GM19328 (cell line): Measurements from ENCODE around the gene AVPR1B.
"Not testable (repeated sequence)": the region's sequence is repeated elsewhere in the genome, so short reads cannot be mapped to it uniquely, and the experiment has no call there.

Source experiments
- ATAC-seq: cut with Tn5 transposase; IDR thresholded peaks from one replicate; pipeline ENCODE4 v1.9.1; 2021; ENCODE audit warnings: mild to moderate bottlenecking, moderate library complexity; ENCODE audit not compliant: unreplicated experiment

The AVPR1B gene

DNA sequence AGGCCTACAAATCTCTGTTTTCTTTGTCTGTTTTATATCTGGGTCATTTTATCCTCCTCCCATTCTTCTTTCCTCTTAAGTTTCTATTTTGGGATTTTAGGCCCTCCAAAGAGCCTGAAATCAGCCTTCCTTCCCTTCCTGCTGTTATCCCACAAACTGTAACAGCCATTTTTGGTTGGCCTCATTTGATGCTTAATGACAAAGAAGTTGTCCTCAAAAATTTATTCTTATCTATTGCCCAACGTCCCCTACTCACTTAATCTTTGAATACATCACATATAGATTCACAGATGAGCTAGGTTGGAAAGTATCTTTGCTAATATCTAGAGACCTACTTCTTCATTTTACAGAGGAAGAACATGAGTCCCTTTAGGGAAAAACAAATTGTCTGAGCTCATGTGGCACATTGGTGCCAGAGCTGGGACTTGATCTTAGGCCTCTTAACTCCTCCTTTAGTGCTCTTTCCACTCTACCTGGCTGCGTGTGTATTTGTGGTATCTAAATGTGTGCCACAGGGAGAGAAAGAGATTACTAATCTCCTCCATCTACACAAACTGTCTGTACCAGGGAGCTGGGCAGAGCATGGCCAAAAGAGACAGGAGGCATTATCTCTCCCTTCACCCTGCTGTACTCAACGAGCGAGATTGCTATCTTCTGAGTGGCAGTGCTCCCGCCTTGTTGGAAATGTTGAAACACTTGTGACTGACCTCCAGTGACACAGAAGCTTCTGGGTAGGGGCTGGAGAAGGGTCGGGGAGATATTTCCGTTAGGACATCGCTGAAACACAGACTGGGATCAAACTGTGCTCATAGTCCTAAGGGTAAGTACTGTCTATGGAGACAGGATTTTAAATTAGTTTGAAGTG lies 34.1 kb downstream of the AVPR1B start:
- ATAC-seq = no peak

DNA sequence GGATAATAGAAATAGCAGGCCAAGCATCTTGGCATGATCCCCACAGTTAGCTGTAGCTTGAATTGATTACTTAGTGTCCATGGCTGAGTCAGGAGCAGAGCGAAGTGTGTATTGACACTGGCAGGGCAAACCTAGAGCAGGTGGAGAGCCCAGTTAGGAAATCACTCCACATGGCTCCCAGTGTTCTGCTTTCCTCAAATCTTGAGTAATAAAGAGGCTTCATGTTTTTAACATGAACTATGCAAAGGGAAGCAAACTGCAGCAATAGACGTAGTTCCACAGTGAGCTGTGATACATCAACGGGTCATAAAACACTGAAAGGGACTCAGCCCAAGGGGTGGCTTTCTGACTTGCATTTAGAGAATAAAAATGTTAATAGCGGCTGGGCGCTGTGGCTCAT lies 35.3 kb downstream of the AVPR1B start:
- ATAC-seq = no peak

DNA sequence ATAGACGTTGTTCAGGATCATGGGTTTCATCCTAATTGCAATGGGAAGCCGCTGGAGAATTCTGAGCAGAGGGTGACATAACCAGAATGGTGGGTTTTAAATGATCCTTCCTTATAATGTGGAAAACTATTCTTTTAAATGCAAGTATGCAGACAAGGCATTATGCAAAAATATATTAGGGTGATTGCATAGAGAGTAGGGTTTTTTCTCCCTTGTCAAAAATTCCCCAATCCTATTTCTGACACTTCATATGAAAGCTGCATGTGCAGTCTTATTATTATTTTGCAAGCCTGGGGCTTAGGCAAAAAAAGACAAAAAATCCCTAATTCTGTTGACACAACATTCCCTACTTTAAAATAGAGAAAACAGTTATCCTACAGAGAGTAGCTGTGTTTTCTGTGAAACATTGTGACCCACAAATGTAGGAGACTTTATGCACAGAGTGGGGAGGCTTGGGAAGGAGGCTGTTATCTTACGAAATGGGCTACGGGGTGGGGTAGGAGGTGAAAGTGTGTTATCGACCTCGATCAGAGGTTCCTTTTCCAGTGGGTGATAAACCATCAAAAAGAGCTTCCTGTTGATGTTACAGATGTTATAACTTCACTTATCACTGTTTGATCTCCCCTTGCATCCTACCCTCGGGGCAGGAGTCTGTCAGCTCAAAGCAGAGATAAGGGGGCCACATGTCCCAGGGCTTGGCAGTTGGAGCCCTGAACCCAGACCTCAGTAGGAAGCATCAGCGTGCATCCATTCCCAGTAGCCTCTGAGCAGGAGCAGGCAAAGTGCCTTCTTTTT lies 37.0 kb downstream of the AVPR1B start:
- ATAC-seq = no peak

DNA sequence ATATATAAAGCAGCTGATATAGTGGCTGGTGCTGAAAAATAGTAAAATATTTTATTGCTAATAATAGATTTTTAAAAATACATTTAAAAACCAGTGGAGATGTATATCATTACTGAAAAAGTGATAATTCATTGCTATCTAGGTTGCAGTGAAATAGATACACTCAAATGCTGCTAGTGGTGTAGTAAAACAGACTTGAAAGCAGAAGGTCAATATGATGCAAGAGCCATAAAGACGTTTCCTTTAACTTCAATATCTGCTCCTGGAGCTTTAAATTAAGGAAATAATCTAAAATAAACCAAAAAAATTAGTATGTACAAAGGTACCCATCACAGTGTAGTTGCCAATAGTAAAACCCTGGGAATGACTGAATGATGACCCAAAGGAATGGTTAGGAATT lies 38.1 kb downstream of the AVPR1B start:
- no peak for ATAC-seq

DNA sequence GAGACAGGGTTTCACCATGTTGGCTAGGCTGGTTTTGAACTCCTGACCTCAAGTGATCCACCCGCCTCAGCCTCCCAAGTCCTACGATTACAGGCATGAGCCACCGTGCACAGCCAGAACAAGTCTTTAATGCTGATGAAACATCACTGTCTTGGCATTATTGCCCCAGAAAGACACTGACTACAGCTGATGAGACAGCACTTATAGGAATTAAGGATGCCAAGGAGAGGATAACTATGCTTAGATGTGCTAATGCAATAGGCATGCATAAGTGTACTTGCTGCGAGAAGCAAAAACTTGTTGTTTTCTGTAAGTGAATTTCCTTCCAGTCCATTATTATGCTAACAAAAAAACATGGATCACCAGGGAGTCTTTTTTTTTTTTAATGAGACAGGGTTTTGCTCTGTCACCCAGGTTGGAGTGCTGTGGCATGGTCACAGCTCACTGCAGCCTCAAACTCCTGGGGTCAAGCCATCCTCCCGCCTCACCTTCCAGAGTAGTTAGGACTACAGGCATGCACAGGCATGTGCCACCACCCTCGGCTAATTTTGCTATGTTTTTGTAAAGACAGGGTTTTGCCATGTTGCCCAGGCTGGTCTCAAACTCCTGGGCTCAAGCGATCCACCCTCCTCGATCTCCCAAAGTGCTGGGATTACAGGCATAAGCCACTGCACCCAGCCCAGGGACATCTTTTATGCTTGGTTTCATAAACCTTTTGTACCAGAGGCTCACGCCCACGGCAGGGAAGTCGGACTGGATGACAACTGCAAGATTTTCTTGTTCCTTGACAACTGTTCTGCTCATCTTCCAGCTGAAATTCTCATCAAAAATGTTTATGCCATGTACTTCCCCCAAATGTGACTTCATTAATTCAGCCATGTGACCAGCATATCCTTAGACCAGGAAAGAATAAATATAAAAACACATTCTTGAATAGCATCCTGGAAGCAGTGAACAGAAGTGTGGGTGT lies 41.1 kb downstream of the AVPR1B start:
- no peak for ATAC-seq

DNA sequence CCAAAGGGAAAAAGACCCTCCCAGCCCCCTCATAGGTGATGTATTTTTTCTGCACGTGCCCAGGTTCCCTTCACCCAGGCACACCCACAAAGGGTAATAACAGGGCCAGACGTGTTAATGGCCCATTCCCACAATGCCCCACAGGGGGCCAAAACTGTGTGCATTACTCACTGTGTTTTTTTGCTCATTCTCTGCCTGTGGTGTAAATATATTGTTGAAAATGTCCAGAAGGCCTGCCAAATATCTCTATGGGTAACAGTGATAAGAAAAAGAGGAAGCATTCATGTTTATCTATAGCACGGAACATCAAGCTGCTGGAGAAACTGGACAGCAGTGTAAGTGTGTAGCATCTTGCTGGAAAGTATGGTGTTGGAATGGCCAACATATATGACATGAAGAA lies 42.3 kb downstream of the AVPR1B start:
- no peak for ATAC-seq

DNA sequence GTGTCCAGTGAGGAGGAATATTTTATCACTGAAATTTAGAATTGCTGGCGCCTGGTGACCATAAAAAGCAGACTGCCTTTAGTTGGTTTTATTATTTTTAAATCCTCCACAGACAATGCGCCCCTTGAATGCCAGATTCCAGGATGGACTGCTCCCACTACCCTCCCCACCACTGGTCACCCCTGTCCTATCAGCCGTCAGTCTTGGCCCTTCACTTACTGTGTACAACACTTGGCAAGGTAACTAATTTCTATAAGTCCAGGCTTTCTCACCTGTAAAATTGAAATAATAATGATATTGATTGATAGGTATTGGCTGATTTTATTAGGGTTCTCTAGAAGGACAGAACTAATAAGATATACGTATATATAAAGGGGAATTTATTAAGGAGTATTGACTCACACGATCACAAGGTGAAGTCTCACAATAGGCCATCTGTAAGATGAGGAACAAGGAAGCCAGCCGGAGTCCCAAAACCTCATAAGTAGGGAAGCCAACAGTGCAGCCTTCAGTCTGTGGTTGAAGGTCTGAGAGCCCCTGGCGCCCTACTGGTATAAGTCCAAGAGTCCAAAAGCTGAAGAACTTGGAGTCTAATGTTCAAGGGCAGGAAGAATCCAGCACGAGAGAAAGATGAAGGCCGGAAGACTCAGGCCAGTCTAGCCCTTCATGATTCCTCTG lies 46.4 kb downstream of the AVPR1B start:
- no peak for ATAC-seq

DNA sequence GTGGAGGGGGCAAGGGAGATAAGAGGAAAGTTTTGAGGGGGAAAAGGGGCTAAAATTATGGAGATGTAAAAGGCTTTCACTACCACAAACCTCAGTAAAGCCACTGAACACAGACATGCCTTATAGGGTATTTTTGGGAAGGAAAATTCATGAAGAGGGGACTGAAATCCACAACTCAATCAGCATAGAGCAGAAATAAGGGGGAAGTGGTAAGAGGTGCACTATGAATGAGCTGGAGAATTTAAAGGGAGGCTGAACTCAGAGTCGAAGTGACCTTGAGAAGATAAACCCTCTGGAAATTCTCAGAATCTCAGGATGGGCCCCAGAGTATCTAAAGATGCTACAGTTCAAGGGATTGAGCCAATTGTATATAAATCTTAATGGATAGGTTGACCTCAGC lies 48.9 kb downstream of the AVPR1B start:
- no peak for ATAC-seq

DNA sequence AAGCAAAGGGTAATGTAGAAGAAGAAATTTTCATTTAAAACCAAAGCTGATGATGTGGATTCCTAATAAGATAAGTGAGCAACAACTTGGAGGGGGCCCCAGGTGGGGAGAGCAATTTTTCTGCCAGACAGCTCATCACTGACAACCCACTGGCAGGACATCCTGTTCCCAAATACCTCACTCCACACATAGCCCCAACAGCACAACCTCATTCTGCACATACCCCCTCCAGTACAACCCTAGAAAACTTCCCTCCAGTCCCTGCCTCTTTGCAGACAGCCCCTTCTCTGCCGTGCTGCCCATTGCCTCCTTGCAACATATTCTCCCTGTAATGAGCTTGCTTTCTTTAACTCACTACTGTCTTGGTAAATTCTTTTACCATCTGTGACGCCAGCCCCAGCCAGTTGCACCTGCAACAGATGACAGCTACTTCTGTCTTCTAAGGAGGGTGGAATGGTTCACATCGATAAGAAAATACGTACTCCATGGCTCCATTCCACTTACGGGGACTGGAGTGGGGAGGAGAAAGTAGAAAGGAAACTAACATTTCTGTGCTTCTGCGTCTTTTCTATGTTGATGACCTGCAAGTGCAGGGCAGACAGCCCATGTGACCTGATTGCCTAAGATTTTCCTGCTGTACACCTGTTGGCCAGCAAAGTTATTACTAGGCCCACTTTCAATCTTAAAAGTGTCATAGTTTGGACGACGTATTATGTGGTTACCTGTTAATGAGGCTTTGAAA lies 49.5 kb downstream of the AVPR1B start:
- ATAC-seq = no peak

DNA sequence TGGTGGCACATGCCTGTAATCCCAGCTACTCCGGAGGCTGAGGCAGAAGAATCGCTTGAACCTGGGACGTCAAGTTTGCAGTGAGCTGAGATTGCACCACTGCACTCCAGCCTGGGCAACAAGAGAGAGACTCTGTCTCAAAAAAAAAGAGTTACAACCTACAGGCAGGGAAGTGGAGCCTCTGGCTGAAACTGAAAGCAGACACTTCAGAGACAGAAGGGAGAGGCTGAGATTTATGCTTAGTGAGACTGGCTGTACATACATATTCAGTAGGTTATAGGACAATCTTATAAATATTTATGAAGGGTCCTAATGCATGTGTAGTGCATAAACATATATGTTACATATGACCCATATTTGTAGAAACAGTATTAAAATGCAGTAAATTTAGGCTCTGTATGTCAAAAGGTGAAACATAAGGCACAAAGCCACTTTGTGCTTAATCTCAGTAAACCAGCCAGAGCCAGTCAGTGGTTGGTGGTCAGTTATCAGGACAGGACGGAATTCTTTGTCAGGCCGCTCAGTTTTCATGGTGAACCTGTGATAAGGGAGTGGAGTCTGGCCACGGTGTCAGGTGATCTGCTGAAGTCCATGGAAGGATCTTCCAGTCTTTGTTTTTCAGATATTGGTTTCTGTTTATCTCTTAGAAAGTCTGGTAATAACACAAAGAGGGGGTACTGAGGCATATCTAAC lies 50.6 kb downstream of the AVPR1B start:
- ATAC-seq = peak; percentile 91

DNA sequence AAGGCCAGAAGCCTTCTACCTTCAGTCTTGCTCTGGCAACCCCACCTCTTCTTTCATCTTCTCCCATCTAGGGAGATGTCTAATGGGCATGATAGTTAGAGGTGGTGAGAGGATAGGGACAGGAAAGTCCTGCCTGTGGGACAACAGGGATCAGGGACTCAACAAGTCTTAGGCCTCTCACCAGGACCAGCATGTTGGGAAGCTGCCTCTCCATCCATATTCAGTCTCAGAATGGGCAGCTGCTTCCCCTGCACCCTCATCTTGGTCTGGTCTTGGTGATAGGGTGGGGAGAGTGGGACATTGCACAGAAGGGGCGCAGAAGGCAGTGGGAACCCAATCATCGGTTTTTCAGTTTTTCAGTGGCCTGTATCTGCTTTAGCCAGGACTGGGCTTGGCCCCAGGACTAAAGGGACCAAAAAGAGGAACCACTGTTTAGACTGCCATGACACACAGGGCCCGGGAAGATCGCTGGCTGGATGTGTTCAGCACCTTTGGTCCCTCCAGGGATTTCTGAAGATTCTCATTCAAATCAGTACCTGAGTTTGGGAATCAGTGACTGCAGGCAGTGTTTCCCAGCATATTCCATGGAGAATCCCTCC lies 51.5 kb downstream of the AVPR1B start:
- ATAC-seq = no peak

DNA sequence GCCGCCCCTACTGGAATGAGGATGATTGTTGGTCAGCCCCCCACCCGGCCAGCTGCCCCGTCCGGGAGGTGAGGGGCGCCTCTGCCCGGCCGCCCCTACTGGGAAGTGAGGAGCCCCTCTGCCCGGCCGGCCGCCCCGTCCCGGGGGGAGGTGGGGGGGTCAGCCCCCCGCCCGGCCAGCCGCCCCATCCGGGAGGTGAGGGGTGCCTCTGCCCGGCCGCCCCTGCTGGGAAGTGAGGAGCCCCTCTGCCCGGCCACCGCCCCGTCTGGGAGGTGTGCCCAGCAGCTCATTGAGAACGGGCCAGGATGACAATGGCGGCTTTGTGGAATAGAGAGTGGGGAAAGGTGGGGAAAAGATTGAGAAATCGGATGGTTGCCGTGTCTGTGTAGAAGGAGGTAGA lies 52.7 kb downstream of the AVPR1B start:
- not testable (repeated sequence) for ATAC-seq

DNA sequence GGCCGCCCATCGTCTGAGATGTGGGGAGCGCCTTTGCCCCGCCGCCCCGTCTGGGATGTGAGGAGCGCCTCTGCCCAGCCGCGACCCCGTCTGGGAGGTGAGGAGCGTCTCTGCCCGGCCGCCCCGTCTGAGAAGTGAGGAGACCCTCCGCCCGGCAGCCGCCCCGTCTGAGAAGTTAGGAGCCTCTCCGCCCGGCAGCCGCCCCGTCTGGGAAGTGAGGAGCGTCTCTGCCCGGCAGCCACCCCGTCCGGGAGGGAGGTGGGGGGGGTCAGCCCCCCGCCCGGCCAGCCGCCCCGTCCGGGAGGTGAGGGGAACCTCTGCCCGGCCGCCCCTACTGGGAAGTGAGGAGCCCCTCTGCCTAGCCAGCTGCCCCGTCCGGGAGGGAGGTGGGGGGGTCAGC lies 53.2 kb downstream of the AVPR1B start:
- not testable (repeated sequence) for ATAC-seq

DNA sequence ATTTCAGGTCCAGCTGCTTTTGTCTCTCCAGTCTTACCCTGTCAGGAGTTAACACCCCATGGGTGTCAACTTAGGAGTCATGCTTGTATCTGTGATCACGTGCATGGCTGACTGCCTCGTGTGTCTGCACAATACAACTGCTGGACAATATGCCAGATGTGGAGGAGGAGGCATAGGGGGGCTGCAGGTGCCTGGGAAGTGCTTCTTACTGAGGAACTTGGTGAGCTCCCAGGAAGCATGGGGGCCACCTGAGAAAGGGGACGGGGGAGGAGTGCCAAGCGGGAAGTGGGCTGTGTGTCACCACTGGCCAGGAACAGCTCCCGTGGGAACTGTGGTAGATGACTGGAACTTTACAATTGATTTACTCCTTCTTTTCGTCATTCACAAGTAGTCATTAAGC lies 54.7 kb downstream of the AVPR1B start:
- ATAC-seq = no peak

DNA sequence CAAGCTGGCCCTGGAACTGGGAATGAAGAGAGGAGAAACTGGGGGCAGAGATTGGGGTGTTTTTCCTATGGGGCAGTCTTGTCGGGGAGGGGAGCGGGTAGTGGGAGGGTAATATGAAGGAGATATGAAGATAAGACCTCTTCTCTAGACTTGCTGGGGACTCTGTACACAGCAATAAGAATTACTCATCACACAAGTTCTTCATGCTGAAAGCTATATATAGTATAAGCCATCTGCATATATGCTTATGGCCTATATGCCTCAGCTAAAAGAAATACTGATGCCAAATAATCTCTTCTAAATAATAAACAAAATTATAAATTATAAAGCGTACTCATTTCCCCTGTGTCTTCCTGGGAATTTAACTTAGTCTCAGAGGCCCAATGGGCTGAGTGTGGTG lies 56.3 kb downstream of the AVPR1B start:
- no peak for ATAC-seq
